ENCODE data around the gene BRCA2. TPM values are rescaled to one million over a fixed set of nuclear protein-coding genes. Genes with fewer than 3 reads are reported as not detected.

BRCA2 gene
- total RNA-seq, 1 donor from 2014 or later: 0.53 TPM

DNA sequence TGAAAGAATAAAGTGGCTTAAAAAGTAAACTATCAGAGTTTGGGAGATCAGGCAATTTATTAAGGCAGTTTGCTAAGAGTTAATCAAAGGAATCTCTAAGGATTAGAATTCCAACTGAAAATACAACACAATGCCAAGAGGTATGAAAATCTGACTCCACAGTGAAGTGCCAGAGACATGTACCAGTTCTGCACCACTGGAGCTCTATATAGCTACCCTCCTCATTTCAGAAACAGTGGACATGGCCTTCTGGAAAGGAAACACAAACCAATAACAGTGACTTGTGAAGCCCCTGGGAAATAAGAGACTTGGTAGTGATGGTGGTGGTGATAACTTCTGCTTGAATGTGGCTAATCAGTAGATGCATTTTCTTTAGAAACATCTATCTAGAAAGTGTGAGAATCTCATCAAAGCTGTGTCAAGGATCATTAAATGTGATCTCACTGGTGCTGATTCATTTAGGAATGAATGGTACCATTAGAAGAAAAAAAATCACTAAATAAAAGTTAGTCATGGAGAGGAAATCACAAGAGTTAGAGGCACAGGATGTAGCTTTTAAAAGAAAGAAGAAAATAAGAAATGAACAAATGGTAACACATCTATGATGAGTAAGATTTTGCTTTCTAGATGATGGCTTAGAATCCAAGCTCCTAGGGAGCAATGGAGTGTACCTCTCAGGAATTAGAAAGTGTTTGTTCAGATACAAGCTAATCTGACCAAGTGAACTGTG, 132.8 kb downstream of the BRCA2 start:
- Histone ChIP-seq H3K27me3 (ENCODE audit: control insufficient read depth, insufficient read depth, low read length) (no peaks in the 10 kb centered on the region), H3K36me3 (ENCODE audit: control insufficient read depth, insufficient read depth, low read length) (no peaks in the 10 kb centered on the region), H3K4me3 (ENCODE audit: low read depth, low read length) (no peak overlapping the region)
- no peak for TF ChIP-seq CTCF (IDR thresholded peaks at IDR 0.05; ENCODE audit: insufficient read depth, low read length, severe bottlenecking)
- FAIRE-seq (no peak), DNase-seq (ENCODE audit: low read depth) (no peak)

DNA sequence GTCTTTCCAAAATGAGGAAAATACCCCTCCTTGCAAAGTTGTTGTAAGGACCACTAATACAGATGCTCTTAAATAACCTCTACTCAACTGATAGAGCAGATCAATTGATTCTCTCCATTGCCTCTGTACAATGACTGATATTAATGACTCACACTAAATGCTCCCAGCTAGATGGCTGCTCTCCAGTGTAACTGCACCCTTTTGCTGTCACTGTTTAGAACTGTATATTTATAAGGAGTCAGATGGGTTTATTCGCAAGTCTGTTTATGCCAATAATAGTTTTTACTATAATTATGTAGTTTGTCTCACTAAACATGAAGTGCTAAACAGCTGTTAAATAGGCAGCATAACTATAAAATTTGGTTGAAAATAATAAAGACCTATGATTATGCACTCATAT, 133.7 kb downstream of the BRCA2 start:
- Histone ChIP-seq H3K27me3 (ENCODE audit: control insufficient read depth, insufficient read depth, low read length) (no peaks in the 10 kb centered on the region), H3K4me3 (ENCODE audit: low read depth, low read length) (no peak overlapping the region), H3K36me3 (ENCODE audit: control insufficient read depth, insufficient read depth, low read length) (no peaks in the 10 kb centered on the region)
- DNase-seq (ENCODE audit: low read depth): no peak
- no peak for FAIRE-seq
- TF ChIP-seq CTCF (IDR thresholded peaks at IDR 0.05; ENCODE audit: insufficient read depth, low read length, severe bottlenecking): no peak

Other genes starting within 250 kb of the BRCA2 start
- gene ZAR1L, start 145 bp upstream of the BRCA2 start, total RNA-seq: not detected in 2 replicates
- gene N4BP2L1, start 112.6 kb downstream of the BRCA2 start, total RNA-seq: 0.79 and 1.5 TPM in 2 replicates
- gene N4BP2L2, start 223.3 kb downstream of the BRCA2 start, total RNA-seq: 76.6 and 99.6 TPM in 2 replicates

Measured in bronchial epithelial cell (primary cell).